ENCODE results near the gene THAP3. TPM values are rescaled to one million over a fixed set of nuclear protein-coding genes. Genes with fewer than 3 reads are reported as not detected.

Gene THAP3
- total and polyA plus RNA-seq, 9 of the 15 experiments (the other 6 are each of a cell fraction or from before 2014, with no cell fraction given) = 1.9 to 31.2 (median 18.2) TPM

- ChIA-PET POLR2A (interaction anchor here (0.6 to 4.2 kb wide), 9 partner anchors 10 to 49 kb away, joined by 3 to 59 read pairs (median 4); partner anchors contain the start of genes KLHL21, NOL9 and ZBTB48), CTCF (ENCODE audit: low intra/inter-chr PET ratio) (no interaction called here)
- FAIRE-seq (no peak), DNase-seq (ENCODE audit: extremely low read depth in 1 of 4, low spot score in 3 of 4) (no peak), ATAC-seq (peak; percentile 3; the same call in 1 of the 3 replicates)
- Histone ChIP-seq H3K9me1 (ENCODE audit: control insufficient read depth, insufficient read depth, low read length) (peaks cover 10% of the 10 kb centered on the region), H3K4me2 (ENCODE audit: insufficient read depth, low read length) (no peak overlapping the region), H3K4me3 (no peak overlapping the region), H3K9ac (ENCODE audit: insufficient read depth in 1 of 2, low read depth in 2 of 2, low read length in 2 of 2) (no peak overlapping the region), H3K4me1 (replicated peaks in 1 of 2; ENCODE audit: control insufficient read depth in 2 of 2, insufficient read depth in 2 of 2, low read length in 2 of 2) (peaks cover 2 to 38% of the 10 kb centered on the region in 2 experiments; a peak in 3 of 5 replicates), H3K9me3 (replicated peaks; ENCODE audit: control insufficient read depth, insufficient read depth, low read depth, low read length) (no peaks in the 10 kb centered on the region), H3K36me3 (ENCODE audit: control insufficient read depth, insufficient read depth, low read length) (peaks cover 100% of the 10 kb centered on the region), H3K27me3 (ENCODE audit: control insufficient read depth in 2 of 2, insufficient read depth in 2 of 2, low read length in 2 of 2) (no peaks in the 10 kb centered on the region), H4K20me1 (replicated peaks; ENCODE audit: control insufficient read depth, insufficient read depth, low read length) (peaks cover 31% of the 10 kb centered on the region), H3K79me2 (ENCODE audit: control insufficient read depth, insufficient read depth, low read length) (peaks cover 28% of the 10 kb centered on the region), H3K27ac (ENCODE audit: extremely low read depth, low read depth, low read length) (no peak overlapping the region), H2AFZ (ENCODE audit: low read depth, low read length) (no peak overlapping the region)
- in situ Hi-C loops (cut with MboI) = no loop called here
- BruUV-seq (replicated peaks) = no TSS peak
- no peak for TF ChIP-seq HMG20B (CRISPR knock-in tag; IDR thresholded peaks at IDR 0.05)
- peak; percentile 10 for TF ChIP-seq RBM22 (IDR thresholded peaks at IDR 0.05; ENCODE audit: low read depth, low read length, poor library complexity, severe bottlenecking)
- 0 out of 2 replicates have a peak, but pooled peaks have one; percentile 38 for TF ChIP-seq POLR2A (conservative IDR thresholded peaks at IDR 0.05)
- intact Hi-C loops (cut with micrococcal nuclease) = no loop called here
- WGBS (ENCODE audit: insufficient coverage, low coverage, missing lambda C conversion rate) = 77% methylated on average over 5 of the region's 5 CpGs
Observed at GRCh38 chr1:6592441-6592840, 32.2 kb upstream of the THAP3 start.

GRCh38 chr1:6592865-6593593 lies 31.6 kb upstream of the THAP3 start:
- no peak for DNase-seq (ENCODE audit: extremely low read depth in 1 of 4, low spot score in 3 of 4)
- Histone ChIP-seq H3K9me3 (replicated peaks; ENCODE audit: control insufficient read depth, insufficient read depth, low read depth, low read length) (no peaks in the 10 kb centered on the region), H3K27ac (ENCODE audit: extremely low read depth, low read depth, low read length) (no peak overlapping the region), H3K4me3 (no peak overlapping the region), H3K36me3 (ENCODE audit: control insufficient read depth, insufficient read depth, low read length) (peaks cover 100% of the 10 kb centered on the region), H3K9ac (ENCODE audit: insufficient read depth in 1 of 2, low read depth in 2 of 2, low read length in 2 of 2) (peak overlapping the region in 1 of 2 experiments; percentile 10; a peak in 1 of 4 replicates), H2AFZ (ENCODE audit: low read depth, low read length) (no peak overlapping the region), H3K4me1 (replicated peaks in 1 of 2; ENCODE audit: control insufficient read depth in 2 of 2, insufficient read depth in 2 of 2, low read length in 2 of 2) (peaks cover 6 to 40% of the 10 kb centered on the region in 2 experiments; a peak in 3 of 5 replicates), H3K27me3 (ENCODE audit: control insufficient read depth in 2 of 2, insufficient read depth in 2 of 2, low read length in 2 of 2) (no peaks in the 10 kb centered on the region), H4K20me1 (replicated peaks; ENCODE audit: control insufficient read depth, insufficient read depth, low read length) (peaks cover 37% of the 10 kb centered on the region), H3K79me2 (ENCODE audit: control insufficient read depth, insufficient read depth, low read length) (peaks cover 34% of the 10 kb centered on the region), H3K9me1 (ENCODE audit: control insufficient read depth, insufficient read depth, low read length) (peaks cover 13% of the 10 kb centered on the region), H3K4me2 (ENCODE audit: insufficient read depth, low read length) (no peak overlapping the region)
- POLR2A ChIA-PET = interaction anchor here (0.6 to 4.2 kb wide), 7 partner anchors 9 to 39 kb away, joined by 3 to 59 read pairs (median 5); partner anchors contain the start of genes KLHL21, NOL9 and ZBTB48
- BruUV-seq (replicated peaks) = no TSS peak
- WGBS (ENCODE audit: insufficient coverage, low coverage, missing lambda C conversion rate) = 94% methylated on average over 37 of the region's 38 CpGs
- no peak for FAIRE-seq
- in situ Hi-C loops (cut with MboI) = no loop called here
- CTCF ChIA-PET (ENCODE audit: low intra/inter-chr PET ratio) = no interaction called here
- intact Hi-C loops (cut with micrococcal nuclease) = no loop called here
- no peak for ATAC-seq
- TF ChIP-seq FOXA3 (CRISPR knock-in tag; conservative IDR thresholded peaks at IDR 0.05 in 1 of 2, IDR thresholded peaks at IDR 0.05 in 1 of 2) (0 out of 4 replicates have a peak, but pooled peaks of 1 of the 2 experiments have one; percentile 28), CSDE1 (IDR thresholded peaks at IDR 0.05) (no peak), POLR2G (IDR thresholded peaks at IDR 0.05; ENCODE audit: low read depth, low read length) (peak; percentile 69), KLF13 (tag; IDR thresholded peaks at IDR 0.05; ENCODE audit: borderline replicate concordance, low read depth) (no peak), MYNN (IDR thresholded peaks at IDR 0.05) (peak; percentile 35; the same call in 1 of the 2 replicates), MYNN (CRISPR knock-in tag; IDR thresholded peaks at IDR 0.05) (no peak), MYC (IDR thresholded peaks at IDR 0.05; ENCODE audit: low read depth, low read length) (no peak), MYC (CRISPR knock-in tag; IDR thresholded peaks at IDR 0.05; ENCODE audit: borderline replicate concordance, low read depth) (no peak), ZBTB7A (IDR thresholded peaks at IDR 0.05; ENCODE audit: borderline replicate concordance, control insufficient read depth, low read depth, low read length) (no peak), TEAD4 (IDR thresholded peaks at IDR 0.05; ENCODE audit: low read length) (no peak), TEAD4 (CRISPR knock-in tag; IDR thresholded peaks at IDR 0.05; ENCODE audit: borderline replicate concordance) (0 out of 2 replicates have a peak, but pooled peaks have one; percentile 39), PCBP2 (IDR thresholded peaks at IDR 0.05; ENCODE audit: low read depth, low read length, poor library complexity, severe bottlenecking) (no peak)
- TF ChIP-seq, protein P1, sequence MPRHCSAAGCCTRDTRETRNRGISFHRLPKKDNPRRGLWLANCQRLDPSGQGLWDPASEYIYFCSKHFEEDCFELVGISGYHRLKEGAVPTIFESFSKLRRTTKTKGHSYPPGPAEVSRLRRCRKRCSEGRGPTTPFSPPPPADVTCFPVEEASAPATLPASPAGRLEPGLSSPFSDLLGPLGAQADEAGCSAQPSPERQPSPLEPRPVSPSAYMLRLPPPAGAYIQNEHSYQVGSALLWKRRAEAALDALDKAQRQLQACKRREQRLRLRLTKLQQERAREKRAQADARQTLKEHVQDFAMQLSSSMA (CRISPR knock-in tag; IDR thresholded peaks at IDR 0.05) = no peak

Measured in K562 (cell line).